ENCODE results near the gene MAN2B2.

MAN2B2 gene

DNA sequence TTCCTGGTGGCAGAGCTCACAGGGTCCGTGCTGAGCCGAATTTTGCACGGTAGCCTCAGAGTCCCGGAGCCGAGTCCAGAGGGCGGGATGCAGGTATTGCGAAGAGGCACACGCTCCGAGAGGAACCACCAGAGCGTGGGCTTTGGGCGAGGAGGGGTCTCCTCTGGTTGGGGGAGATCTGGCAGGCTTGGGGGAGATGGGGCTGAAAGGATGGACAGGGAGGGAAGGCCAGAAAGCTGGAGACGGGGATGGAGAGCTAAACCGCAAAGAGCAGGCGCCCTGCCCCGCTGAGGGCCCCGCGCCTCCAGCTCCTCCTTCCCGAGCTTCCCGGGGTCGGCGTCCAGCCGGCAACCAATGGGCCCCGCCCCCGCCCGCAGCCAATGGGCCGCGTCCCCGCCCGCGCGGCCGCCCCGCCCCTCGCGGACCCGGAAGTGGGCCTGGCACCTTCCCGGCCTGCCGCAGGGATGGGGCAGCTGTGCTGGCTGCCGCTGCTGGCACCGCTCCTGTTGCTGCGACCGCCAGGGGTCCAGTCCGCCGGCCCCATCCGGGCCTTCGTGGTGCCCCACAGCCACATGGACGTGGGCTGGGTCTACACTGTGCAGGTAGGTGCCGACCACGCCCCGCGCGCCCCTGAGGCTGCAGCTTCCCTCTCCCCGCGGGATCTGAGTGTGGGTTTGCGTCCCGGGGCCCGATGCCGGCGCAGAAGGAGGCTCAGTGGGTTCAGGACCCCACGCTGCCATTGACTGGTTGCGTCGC, at the start of gene MAN2B2:
Gene MAN2B2 (plus strand): TSS at position 443 of the 756 bp plus-strand sequence. CDS start 22 bp downstream, at position 465.
- DNase-seq (ENCODE audit: low spot score) = peak; percentile 96

DNA sequence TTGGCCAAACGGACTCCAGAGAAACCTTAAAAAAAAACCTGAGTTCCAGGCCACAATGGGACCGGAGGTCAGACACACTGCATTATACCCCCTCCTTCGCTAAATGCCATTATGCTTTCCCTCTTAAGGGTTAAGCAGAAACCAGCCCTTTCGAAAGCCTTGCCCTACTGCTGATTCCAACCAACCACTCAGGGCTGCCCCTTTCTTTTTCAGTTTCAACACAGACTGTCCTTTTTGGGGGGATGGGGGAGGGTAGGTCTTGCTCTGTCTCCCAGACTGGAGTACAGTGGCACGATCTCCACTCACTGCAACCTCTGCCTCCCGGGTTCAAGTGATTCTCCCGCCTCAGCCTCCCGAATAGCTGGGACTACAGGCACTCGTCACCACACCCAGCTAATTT, 49.5 kb upstream of the MAN2B2 start:
- no peak for DNase-seq (ENCODE audit: low spot score)

DNA sequence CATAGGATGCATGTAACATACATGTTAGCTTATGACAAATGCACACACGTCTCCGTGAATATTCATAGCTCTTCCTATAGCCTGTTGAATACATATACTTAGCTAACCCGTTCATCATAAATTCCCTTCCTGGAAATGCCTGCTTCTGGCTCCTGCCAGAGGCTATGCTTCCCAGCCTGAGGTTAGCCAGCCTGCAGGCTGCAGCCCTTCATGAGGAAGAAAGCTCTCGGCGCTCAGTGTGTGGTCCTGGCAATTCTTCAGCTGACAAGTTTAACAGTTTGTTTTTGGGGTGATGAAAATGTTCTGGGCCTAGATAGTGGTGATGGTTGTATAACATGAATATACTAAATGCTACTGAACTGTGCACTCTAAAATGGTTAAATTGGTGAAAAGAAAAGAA, 48.8 kb upstream of the MAN2B2 start:
- DNase-seq (ENCODE audit: low spot score) = no peak

DNA sequence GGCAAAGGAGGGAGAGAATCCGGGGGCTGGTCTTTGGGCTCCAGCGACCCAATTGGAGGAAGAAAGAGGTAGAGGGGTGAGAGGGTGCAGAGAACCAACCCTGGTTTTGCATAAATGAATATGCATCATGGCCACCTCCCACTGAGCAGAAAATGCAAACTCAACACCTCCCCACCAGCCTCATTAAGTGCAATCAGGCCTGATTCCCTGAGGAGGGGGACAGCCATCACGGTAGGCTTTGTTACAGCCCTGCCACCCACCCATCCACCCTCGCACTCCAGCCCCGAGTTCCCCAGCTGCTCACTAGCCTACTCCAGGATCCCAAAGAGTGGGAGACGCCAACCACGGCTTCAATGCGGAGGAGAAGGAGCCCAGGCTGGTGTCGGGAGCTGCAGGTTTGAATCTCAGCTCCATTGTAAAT, 48.3 kb upstream of the MAN2B2 start:
- no peak for DNase-seq (ENCODE audit: low spot score)

DNA sequence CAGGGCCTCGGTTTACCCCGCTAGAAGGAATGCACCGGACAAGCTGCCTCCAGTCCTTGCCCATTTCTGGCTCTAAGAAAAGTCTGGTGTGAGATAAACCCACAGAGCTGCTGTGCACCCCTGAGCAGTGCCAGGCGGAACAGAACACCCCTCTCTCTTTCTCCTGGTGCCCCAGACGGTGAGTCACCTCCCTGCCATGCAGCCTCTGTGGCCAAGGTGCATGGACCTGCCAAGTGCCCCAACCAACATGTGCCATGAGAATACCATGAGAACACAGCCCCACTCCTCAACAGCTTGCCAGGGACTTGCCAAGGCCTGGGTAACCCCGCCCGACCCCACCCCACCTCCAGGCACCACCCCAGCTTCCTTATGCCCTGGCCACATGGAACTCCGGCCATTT, 47.7 kb upstream of the MAN2B2 start:
- no peak for DNase-seq (ENCODE audit: low spot score)

DNA sequence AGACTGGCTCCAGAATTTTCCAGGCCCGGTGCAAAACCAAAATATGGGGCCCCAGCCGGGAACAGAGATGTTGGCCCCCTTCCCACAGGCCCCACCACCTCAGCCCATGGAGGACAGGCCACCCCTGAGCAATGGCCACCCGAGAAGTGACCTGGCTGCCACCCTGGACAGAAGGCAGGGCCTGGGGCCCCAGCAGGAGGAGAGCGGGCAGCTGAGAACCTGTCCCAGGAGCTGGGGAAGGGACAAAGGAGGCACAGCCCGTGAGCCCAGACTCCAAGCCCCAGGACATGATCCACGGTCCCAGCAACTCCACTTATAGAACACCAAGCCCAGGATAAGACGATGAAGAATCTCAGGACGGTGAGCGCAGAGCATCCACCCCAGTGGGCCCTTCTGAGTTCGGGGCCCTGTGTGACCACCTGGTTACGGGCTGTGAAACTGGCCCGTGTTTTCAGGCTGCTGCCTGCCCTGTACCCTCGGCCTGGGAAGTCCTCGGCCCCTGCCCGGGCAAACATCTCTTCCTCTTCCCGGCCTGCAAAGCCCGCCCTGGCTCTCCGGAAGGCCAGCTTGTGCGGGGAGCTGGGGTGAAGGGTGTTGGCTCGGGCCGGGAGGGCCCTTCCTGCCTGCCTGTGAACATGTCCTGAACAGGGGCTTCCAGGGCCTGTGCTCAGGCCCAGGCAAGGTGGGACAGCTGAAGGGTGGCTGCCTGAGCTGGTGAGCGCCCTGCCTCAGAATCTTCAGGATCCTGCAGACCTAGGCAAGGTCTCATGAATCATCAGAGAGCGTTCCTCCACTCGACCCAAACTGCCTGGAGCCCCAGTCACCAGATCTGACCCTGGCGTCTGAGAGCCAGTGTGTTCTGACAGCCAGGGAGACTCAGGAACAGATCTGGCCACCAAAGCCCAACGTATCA, 47.0 kb upstream of the MAN2B2 start:
- DNase-seq (ENCODE audit: low spot score) = no peak

DNA sequence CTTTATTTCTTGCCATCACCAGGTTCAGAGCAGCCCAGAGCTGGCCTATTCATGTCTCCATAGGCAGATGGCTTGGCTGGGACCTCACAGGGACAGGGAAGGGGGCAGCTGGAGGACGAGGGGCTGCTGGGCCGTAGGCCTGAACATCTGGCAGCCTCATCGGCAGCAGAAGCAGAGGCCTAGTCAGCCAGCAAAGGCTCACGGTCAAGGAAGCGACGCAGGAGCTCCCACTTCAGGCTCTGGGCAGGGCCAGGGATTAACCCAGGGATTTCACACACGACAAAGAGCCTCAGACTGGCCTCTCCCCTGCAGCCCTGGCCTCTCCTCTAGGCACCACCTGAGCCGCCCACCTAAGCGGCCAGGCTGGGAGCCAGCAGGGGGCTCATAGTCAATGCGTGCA, 46.0 kb upstream of the MAN2B2 start:
- no peak for DNase-seq (ENCODE audit: low spot score)

DNA sequence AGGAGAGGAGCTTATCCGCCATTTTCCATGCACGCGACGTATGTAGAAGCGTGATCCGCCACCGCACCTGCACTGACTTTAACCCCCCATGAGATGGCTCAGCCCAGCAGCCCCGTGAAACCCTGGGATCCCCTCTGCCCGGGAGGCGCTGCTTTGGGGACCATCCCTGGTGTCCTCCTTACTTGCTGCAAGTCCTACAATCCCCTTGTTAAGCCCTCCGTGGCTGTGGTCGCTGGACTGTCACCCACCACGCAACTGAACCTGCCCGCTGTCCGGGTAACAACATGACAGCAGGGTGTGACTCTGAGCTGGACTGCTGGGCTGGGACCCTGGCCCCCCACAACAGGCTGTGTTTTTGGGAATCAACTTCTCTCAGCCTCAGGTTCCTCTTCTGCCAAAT, 44.7 kb upstream of the MAN2B2 start:
- DNase-seq (ENCODE audit: low spot score) = no peak

DNA sequence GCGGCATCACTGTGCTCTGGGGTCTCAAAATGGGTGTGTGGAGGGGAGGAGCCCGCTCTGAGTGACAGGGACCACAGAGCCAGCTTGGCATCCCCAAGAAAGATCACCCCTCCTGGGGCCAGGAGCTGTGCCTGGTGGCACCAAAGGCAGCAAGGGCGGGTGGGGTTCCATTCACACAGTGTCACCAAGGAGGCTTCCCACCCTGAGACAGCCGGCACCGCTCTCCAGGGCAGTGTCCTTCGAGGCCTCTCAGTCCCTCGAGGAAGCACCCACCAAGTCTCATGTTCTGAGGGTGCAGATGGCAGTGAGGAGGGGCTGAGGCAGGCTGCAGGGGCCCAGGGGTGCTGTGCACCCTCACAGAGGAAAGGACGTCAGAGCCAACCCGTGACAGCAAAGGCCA, 44.0 kb upstream of the MAN2B2 start:
- no peak for DNase-seq (ENCODE audit: low spot score)

DNA sequence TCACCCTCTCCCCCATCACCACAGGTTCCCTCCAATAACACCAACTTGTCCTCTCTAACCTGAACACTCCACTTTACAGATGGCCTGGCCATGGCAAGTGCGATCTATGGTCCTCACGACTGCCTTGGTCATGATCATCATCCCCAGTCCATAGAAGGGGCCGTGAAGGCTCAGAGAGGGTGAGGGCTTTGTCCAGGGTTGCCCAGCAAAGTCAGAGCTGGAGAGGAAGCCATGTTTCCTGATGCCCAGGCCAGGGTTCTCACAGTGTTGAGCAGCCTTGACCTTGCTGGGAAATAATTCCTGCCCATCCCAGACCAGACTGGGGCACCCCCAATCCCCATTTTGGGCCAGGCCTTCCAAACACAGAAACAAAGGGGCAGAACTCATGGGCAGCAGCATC, 42.9 kb upstream of the MAN2B2 start:
- DNase-seq (ENCODE audit: low spot score) = no peak

DNA sequence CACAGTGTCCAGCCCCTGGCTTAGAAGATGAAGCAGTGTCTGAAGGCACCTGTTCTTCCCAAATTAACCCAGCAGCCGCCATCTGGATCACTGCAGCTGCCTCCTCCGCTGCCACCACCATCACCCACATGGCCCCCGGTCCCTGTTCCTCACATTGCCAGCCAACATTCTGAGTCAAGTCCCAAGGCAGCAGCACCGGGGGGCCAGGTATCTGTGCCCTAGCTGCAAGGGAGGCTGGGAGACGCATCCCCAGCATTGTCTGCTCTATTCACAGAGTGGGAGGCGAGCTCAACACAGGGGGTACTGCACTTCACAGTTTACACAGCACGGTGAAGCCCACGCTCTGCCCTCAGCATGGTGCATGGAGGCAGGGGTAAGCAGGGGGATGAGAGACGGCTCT, 42.3 kb upstream of the MAN2B2 start:
- DNase-seq (ENCODE audit: low spot score) = no peak

DNA sequence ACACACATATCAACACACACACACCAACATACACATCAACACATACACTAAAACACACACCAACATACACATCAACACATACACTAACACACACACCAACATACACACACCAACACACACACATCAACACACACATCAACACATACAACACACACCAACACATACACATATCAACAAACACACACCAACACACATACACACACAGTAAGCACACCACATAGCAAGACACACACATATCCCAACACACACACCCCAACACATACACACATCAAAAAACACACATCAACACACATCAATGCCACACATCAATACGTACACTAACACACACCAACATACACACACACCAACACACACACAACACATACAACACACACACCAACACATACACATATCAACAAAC, 40.9 kb upstream of the MAN2B2 start:
- no peak for DNase-seq (ENCODE audit: low spot score)

DNA sequence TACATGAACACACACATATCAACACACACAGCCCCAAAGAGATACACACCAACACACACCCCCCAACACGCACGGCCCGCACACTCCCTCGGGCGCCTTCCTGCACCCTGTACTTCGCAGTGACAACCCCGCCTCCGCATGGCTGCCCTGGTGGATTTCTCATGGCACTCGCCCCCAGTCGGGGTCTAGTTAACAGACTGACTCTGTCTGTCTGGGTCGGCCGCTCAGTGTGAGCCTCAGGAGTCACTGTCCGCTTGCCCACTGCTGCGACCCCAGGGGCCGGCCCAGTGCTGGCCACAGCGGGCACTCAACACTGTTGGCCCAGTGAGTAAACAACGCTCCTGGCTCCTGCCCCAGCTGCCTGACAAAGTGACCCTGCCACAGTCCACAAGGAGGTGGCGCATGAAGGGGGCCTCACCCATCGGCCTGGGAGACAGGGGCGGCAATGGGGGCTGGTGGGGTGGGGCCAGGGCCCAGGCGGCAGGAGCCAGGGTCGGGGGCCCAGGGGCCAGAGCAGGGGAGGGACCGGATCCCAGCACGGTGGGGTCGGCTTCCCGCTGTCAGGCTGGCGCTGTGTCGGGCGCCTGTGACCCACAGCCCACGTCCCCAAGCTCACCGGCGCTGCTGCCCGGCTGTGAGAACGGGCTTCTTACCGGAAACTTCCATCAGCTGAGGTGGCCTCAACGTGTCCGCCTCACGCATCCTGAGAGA, 40.2 kb upstream of the MAN2B2 start:
- DNase-seq (ENCODE audit: low spot score) = no peak

DNA sequence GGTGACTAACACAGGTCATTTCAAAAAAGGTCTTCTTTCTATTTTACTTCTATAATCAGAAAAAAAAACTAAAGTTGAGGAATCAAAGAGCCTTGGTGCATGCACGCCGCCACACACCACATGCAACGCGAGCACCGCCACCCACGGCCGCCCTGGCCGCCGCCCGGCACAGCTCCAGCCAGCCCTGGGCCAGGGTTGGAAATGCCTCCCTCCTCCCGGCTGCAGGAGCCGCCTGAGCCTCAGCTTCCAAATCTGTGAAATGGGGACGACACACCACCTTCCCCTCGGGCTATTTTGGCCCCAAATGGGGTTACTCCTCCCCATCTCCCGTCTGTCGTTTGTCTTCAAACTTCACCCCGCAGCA, 39.7 kb upstream of the MAN2B2 start:
- no peak for DNase-seq (ENCODE audit: low spot score)

DNA sequence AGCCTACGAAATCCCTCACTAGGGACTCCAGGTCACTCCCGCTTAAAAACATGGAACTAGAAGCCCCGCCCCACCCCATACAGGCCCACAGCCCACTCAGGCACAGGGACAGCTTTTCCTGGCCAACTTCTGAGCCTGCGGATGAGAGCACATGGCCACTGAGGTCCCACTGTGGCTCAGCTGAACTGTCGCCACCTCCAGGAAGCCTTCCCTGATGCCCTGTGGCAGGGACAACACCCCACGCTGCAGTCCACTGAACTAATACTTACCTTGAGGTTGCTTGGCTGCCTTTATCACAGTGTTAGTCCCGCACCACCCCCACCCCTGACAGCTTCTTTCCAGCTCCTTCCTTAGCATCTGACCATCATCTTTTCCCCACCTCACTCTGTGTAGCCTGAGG, 39.3 kb upstream of the MAN2B2 start:
- DNase-seq (ENCODE audit: low spot score) = no peak

DNA sequence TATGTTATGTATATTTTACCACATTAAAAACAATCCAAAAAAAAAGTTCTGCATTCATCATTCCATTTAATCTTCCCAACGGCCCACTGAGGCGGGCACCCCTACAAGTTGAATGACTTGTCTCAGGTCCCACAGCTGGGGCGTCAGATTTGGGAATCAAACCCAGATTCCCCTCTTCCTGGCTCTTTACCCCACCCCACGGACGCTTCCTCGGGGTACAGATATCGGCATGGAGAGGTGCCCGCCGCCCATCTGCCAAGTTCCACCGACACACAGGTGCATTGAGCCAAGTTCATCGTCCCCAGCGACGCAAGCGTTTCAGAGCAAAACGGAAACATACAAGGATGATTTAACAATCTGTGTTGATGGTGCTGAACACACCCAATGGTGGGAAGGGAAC, 36.9 kb upstream of the MAN2B2 start:
- DNase-seq (ENCODE audit: low spot score) = no peak

DNA sequence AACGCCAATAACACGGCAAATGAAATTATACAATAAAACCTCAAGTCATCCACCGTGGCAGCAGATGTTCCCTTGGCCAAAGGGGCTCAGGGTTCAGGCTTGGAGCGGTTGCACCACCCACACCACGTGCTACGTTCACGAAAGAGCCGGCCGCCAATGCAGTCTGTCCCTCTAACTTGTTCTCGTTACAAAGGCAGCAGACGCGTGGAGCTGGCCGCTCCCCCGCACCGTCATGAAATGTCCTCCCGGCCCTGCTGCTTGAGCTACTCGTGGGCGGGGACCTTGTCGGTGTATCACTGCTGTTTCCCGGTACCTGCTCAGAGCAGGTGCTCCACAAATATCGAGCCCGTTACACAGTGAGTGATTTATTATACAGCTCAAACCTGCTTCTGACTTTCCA, 36.4 kb upstream of the MAN2B2 start:
- DNase-seq (ENCODE audit: low spot score) = no peak

DNA sequence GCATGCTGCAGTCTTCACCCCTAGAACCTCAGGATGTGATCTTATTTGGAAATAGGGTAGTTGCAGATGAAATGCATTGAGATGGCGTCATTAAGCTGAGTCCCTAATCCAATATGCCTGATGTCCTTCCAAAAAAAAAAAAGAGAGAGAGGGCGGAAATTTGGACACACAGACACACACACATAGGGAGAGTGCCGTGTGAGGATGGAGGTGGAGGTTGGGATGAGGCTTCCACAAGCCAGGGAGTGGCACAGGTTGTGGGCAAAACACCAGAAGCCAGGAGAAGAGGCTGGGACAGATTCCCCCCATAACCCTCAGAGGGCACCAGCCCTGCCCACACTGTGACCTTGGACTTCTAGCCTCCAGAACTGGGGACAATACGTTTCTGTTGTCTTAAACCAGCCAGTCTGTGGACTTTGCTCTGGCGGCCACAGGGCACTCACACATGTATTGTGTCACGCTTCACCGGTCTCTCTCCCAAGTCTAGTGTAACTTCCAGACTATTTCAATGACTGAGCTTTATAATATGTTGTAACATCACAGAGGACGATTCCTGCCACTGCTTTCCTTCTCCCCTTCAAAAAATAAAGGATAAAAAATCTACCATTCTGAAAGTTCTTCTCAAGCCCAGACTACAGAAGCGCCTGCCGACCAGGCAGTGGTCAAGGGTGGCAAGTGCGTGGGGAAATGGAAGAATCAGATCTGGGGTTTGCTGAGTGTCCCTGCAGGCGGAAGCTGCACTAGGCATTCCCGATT, 35.8 kb upstream of the MAN2B2 start:
- DNase-seq (ENCODE audit: low spot score) = no peak

DNA sequence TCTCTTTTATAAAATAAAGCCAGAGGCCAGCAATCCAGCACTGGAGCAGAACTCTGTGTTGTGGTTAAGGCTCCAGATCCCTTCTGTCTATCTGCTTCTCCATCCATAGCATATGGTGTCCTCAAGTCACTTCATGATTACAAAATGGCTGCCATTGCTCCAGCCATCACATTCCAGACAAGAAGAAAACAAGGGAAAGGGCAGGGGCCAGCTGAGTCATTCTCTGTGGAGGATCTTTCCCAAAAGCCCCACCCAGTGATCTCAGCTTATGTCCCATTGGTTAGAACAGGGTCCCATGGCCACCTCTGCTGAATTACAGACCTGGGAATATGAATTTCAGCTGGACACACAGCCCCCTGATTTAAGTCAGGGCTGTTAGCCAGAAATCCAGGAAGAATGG, 34.1 kb upstream of the MAN2B2 start:
- no peak for DNase-seq (ENCODE audit: low spot score)

DNA sequence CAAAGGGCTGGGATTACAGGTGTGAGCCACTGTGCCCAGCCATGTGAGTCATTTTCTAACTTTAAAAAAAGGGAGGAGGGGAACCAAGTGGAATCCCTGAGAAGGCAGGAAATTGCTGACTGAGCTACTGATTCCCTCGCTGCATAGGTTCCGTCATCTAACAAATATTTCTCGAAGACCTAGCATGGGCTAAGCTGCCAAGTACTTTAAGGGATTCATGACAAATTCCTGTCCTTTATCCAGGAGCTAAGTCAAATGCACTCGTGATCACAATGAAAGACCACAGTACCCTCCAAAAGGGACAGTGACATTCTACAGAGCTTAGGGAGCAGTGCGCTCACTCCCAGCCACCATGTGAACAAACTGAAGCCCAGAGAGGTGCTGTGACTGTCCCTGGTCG, 33.2 kb upstream of the MAN2B2 start:
- DNase-seq (ENCODE audit: low spot score) = no peak

DNA sequence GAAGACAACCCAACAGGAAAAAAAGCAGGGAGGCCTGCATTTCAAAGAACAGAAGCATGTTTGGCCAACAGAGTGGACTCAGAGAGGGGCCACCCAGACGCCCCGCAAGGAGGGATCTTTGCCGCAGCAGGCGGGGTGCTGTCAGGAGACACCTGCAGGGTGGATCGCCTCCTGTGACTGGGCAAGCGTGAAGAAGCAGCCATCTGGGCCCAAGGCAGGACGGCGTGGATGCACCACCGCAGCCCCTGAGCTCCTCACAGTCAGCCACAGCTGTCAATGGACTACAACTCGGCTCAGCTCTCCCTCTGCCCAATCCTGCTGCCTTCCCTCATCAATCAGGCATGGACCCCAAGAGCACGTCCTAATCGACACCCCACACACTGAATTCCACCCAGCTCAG, 32.0 kb upstream of the MAN2B2 start:
- DNase-seq (ENCODE audit: low spot score) = no peak

DNA sequence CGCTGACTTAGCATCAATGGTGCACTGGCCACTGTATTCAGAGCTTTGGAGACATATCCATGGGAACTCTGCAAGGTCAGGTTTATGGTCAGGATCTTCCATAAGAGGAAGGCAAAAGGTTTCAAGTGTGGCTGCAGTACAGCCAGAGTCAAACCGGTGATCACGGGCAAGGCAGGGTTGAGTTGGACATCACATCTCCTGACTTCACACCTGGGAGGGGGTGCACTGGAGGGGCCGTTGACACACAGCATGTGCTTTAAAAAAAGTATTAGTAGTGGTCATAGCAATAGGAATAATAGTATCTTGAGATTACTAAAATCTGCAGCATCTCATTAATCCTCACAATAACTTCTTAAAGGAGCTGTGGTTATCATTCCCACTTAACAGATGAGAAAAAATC, 28.9 kb upstream of the MAN2B2 start:
- DNase-seq (ENCODE audit: low spot score) = no peak

Measured in germinal center (tissue), 1 donor.